Middle frontal gyrus (tissue), 1 donor: Measurements from ENCODE around the gene ERCC4.

Experiments used
- DNase-seq: peaks from one replicate; pipeline ENCODE4 v3.0.0-alpha.2; 2015; ENCODE audit warnings: low spot score; ENCODE audit errors: extremely low spot score

The ERCC4 gene

GRCh38 chr16:13945744-13946485 is 26.0 kb downstream of the ERCC4 start:
- DNase-seq, result no peak

- DNase-seq, result no peak
These were observed 28.1 kb downstream of the ERCC4 start for GRCh38 chr16:13948086-13948485.

GRCh38 chr16:13950821-13951547 is 31.0 kb downstream of the ERCC4 start:
- DNase-seq, result no peak

- DNase-seq, result no peak
These were observed 31.7 kb downstream of the ERCC4 start for GRCh38 chr16:13951611-13952010.

GRCh38 chr16:13953501-13953900 is 33.5 kb downstream of the ERCC4 start:
- DNase-seq, result no peak

GRCh38 chr16:13956635-13957196 is 36.8 kb downstream of the ERCC4 start:
- DNase-seq, result no peak

- no peak for DNase-seq
These were observed 37.5 kb downstream of the ERCC4 start for GRCh38 chr16:13957197-13958078.

GRCh38 chr16:13958474-13958873 is 38.5 kb downstream of the ERCC4 start:
- no peak for DNase-seq

- no peak for DNase-seq
These were observed 39.7 kb downstream of the ERCC4 start for GRCh38 chr16:13959626-13960025.

- DNase-seq, result no peak
These were observed 41.3 kb downstream of the ERCC4 start for GRCh38 chr16:13961099-13961811.

- DNase-seq, result no peak
These were observed 42.3 kb downstream of the ERCC4 start for GRCh38 chr16:13962232-13962631.

- no peak for DNase-seq
These were observed 48.9 kb downstream of the ERCC4 start for GRCh38 chr16:13968835-13969234.

- no peak for DNase-seq
These were observed 49.8 kb downstream of the ERCC4 start for GRCh38 chr16:13969711-13970110.

GRCh38 chr16:13970708-13971422 is 50.9 kb downstream of the ERCC4 start:
- no peak for DNase-seq

- no peak for DNase-seq
These were observed 53.5 kb downstream of the ERCC4 start for GRCh38 chr16:13973321-13974023.

GRCh38 chr16:13977177-13977576 is 57.2 kb downstream of the ERCC4 start:
- DNase-seq, result no peak

- no peak for DNase-seq
These were observed 62.5 kb downstream of the ERCC4 start for GRCh38 chr16:13982451-13982850.

- no peak for DNase-seq
These were observed 63.7 kb downstream of the ERCC4 start for GRCh38 chr16:13983625-13984024.

- no peak for DNase-seq
These were observed 64.8 kb downstream of the ERCC4 start for GRCh38 chr16:13984794-13985193.

- no peak for DNase-seq
These were observed 68.1 kb downstream of the ERCC4 start for GRCh38 chr16:13988038-13988437.
